Measurements from ENCODE around the gene CLSTN1.
"Not testable (repeated sequence)": the region's sequence is repeated elsewhere in the genome, so short reads cannot be mapped to it uniquely, and the experiment has no call there.

CLSTN1 gene

DNA sequence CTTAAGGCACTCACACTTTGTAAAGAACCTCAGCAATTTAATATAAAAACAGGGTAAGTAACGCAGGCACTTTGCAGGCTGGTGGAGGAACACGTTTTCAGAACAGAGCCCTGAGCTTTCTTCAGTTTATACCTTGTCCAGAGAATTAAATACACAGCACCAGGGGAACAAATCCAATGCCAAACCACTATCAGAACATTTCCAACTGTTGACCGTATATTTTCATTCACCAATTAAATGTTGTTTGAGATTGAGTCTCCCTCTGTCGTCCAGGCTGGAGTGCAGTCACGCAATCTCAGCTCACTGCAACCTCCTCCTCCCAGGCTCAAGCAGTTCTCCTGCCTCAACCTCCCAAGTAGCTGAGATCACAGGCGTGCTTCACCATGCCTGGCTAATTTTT lies 29.7 kb downstream of the CLSTN1 start:
- no peak for DNase-seq

DNA sequence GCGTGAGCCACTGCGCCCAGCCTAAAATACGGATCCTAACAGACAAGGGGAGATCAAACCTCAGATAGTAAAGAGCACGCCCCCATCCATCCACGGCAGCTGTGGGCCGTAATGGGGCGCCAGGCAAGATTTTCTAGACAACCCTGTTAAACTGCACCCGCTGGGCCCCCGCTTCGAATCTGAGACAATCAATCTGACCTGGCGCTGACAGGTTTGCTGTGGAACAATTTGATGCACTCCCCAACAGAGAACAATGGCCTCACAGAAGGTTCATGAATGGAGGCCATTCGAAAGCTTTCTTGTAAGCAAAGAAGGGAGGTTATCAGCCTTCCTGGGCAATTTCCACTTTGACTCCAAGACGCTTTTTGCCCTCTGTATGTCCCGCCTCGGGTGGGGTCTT lies 30.5 kb downstream of the CLSTN1 start:
- DNase-seq = no peak

DNA sequence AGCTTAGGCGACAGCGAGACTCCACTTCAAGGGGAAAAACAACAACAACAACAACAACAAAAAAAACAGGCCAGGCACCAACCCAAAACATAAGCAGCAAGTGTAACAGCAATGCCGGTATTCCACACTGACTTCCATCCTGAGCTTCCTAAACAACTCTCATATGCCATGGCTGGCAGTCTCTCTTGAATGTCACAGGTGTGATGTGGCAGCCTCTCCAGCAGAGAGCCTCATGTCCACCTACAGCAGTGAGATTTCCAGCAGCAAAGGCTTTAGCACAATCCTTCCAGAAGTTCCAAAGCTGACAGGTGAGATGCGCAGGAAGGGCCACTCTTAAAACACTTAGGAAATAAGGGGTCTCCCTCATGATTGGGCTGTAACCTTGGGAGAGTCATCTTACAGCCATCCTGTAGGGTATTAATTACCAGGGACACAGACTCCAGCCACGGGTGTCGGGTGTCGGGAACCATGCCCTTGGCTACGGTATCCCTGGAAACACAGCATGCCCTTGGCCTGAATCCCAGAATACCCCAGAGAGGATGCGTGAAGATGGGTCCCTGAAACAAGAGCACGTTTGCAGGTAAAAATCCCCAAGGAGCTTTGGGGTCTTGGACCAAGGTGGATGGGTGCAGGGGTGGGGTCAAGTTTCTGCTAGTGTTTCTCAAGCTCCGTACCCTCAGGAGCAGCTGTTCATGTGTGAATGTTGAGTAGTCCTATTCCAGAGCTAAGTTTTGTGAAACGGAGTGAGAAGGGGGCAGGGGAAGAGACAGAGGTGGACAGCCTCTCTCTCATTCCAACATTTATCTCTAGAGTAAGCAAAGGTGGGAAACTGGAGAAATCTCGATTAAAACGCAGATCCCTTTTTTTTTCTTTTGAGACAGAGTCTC lies 31.4 kb downstream of the CLSTN1 start:
- DNase-seq = no peak

DNA sequence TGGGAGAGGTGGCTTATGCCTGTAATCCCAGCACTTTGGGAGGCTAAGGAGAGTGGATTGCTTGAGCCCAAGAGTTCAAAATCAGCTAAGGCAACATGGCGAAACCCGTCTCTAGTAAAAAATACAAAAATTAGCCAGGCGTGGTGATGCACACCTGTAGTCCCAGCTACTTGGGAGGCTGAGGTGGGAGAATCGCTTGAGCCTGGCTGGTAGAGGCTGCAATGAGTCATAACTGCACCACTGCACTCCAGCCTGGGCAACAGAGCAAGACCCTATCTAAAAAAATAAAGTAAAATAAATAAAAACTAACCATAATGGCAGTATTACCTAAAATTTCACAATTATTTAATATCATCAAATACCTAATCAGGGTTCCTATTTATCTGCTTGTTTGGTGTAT lies 34.1 kb downstream of the CLSTN1 start:
- not testable (repeated sequence) for DNase-seq

DNA sequence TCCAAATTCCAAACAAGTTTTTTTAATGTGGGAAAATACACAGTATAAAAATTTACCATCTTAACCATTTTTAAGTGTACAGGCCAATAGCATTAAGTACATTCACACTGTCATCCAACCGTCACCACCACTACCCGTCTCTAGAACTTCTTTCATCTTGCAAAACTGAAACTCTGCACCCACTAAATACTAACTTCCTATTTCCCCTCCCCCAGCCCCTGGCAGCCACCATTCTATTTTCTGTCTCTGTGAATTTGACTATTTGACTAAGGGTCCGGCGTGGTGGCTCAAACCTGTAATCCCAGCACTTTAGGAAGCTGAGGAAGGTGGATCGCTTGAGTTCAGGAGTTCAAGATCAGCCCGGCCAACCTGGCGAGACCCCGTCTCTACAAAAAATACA lies 36.1 kb downstream of the CLSTN1 start:
- DNase-seq = peak; percentile 11

DNA sequence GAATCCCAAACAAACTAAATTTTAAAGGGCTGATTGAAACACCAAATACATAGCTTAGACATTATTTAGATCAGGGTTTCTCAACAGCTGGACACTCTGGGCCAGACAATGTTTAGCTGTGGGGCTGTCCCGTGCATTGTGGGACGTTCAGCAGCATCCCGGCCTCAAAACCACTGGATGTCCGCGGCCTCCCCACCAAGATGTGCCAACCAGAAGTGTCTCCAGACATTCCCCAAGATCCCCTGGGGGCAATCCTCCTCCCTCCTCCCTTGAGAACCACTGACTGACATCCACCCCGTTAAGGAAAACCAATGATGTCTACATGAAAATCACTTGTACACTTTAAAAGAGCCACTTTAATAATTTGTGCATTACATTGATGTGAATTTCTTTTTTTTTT lies 38.4 kb downstream of the CLSTN1 start:
- no peak for DNase-seq

DNA sequence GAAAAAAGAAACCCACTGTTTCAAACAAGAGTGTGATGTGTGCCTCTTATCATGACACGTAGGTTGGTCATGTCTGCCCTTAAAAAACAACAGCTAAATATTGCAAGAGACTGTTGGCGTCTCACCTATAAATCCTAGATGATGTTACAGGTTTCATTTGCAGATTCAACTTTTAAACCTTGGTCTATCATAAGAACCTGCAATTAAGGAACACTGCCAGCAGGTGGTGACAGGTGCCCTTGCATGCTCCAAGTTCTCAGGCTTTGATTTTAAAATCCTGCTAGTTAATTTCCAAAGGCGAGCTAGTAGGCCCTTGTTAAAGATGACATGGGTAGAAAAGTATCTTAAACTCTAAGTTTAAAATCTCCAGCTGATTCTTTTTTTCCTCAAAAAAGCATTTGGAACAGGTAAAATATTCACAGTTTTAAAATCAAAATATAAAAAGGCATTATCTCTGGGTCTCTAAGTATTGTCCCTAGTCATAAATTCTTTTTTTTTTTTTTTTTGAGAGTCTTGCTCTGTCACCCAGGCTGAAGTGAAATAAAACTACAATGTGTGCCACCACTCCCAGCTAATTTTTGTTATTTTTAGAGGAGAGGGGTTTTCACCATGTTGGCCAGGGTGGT lies 39.1 kb downstream of the CLSTN1 start:
- DNase-seq = peak; percentile 40

DNA sequence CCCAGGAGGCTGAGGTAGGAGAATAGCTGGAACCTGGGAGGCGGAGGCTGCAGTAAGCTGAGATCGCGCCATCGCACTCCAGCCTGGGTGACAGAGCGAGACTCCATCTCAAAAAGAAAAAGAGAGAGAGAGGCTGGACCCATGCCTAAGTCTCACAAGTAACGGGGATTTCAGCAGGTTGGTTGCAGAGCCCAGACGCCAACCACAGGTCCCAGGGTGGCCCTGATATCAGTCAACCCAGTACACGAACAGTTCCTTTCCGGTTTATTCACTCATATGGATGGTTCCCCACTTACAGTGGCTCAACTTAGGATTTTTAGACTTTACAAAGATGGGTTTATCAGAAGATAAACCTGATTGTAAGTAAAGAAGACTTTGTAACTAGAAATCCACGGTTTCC lies 40.9 kb downstream of the CLSTN1 start:
- DNase-seq = no peak

DNA sequence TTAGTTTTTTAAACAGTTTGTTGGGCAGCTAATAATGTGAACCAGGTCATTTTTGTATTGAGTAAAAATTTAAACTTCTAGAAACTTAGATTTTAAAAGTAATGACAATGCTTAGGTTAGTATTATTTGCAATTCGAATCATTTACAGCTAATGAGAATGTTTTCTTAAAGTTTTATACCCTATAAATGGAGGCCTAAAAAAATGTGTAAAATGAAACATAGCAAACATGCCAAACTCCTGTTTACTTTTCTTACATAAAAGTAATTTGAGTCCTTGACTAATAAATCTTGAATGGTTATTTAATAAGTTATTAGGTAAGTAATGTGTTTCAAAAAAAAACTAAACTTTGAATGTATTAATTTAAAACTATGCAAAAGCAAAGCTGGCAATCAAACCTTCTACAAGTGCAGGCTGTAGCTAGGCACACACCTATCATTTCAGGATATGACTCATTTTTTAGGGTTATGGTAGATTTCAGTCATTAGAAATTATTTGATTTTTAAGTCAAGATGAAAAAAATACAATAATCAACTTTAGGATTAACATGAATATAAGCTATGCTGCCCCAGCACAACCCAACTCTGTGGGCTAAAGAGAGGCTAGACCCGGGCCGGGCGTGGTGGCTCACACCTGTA lies 41.5 kb downstream of the CLSTN1 start:
- DNase-seq = no peak

DNA sequence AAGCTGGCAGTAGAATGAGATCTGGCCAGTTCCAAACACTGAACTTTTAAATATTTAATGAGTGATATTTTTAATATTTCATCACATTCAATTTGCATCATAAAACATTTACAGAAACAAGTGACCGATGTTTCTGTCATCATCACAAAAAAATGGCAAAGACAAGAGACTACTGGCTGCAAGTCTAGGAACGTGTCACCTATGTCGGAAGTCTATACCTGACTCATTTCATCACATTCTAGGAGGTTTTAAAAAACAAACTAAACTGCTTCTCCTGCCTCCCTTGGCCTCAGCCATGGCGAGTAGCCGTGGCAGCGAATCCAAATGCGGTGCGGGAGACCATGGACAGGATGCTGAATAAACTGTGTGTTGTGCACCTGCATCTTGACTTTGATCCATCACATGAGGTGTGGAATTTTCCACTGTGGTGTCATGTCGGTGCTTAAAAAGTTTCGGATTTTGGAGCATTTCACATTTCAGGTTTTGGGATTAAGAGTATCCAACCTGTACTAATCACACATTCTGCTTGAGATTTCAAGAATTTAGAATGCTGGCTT lies 43.1 kb downstream of the CLSTN1 start:
- DNase-seq = no peak

DNA sequence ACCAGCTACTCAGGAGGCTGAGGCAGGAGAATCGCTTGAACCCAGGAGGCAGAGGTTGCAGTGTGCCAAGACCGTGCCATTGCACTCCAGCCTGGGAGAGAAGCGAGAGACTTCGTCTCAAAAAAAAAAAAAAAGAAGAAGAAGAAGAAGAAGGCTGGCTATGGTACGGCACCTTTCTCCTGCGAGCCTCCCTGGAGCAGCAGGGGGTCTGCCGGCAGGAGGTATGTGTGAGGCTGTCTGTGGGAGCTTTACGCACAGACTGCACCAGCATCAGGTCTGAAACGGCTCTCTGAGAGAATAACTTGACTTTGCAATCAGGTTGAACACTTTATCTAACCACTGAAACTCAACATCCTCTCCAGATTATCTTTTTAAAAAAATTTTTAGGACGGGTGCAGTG lies 44.9 kb downstream of the CLSTN1 start:
- no peak for DNase-seq

DNA sequence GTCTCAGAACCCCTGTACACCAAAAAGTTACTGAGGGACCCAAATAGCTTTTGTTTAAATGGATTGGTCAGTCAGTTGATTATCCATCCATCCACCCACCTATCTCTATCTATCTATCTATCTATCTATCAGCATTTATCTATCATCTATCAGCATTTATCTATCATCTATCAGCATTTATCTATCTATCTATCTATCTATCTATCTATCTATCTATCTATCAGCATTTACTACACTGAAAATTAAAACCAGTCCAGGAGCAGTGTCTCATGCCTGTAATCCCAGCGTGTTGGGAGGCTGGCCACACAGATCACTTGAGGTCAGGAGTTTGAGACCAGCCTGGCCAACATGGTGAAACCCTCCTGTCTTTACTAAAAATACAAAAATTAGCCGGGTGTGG lies 47.1 kb downstream of the CLSTN1 start:
- DNase-seq = no peak

DNA sequence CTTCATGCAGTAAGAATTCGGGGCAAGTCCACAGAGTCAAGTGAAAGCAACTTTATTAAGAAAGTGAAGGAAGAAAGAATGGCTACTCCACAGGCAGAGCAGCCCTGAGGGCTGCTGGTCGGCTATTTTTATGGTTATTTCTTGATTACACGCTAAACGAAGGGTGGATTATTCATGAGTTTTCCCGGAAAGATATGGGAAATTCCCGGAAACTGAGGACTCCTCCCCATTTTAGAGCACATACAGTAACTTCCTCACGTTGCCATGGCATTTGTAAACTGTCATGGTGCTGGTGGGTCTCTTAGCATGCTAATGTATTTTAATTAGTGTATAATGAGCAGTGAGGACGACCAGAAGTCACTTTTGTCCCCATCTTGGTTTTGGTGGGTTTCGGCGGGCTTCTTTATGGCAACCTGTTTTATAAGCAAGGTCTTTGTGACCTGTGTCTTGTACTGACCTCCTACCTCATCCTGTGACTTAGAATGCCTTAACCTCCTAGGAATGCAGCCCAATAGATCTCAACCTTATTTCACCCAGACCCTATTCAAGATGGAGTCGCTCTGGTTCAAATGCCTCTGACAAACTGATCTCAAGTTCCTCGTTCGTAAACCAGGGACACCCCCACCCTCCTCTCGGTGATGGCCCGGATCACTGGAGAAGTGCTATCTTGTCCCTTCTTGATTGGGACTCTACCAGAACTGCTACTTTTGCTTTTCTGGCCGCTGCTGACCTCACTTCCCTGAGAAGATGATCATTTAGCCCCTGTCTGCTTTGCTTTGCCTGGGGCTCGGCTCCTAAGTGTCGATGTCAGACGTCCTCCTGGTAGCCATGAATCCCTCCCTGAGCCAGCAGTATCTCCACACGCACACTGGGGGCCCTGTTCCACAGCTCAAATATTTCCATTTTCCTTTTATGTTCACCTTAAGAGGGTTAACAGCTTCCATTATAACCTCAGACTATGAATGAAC lies 48.8 kb downstream of the CLSTN1 start:
- no peak for DNase-seq

DNA sequence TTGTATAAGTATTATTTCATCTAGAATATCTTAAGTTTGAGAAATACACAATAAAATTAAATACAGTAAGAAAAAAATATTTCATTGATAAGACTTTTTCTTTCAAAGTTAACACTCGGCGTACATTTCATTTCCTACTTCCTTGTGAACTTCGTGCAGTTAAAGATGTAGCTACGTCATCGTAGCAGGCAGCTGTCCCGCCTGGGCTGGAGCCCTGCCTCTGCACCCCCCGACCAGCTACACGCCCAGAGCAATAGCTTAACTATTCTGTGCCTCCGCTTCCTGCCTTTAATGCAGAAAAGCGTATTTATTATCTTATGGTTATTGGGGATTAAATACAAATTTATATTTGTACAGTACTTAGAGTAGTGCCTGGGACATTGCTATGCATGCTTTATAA lies 53.5 kb downstream of the CLSTN1 start:
- DNase-seq = no peak

DNA sequence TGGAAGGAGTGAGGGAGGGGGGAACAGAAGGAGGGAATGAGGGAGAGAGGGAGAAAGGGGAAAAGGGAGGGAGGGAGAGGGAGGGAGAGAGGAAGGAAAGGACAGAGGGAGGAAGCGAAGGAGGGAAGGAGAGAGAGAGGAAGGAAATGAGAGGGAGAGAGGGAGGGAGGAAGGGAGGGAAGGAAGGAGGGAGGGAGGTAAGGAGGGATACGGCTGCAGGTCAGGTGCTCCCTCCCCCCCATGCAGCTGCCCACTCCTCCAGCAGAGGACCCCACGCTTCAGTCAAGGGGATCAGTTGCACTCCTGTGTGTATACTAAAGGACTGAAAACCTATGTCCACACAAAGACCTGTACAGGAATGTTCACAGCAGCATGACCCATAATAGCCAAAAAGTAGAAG lies 54.8 kb downstream of the CLSTN1 start:
- DNase-seq = no peak

DNA sequence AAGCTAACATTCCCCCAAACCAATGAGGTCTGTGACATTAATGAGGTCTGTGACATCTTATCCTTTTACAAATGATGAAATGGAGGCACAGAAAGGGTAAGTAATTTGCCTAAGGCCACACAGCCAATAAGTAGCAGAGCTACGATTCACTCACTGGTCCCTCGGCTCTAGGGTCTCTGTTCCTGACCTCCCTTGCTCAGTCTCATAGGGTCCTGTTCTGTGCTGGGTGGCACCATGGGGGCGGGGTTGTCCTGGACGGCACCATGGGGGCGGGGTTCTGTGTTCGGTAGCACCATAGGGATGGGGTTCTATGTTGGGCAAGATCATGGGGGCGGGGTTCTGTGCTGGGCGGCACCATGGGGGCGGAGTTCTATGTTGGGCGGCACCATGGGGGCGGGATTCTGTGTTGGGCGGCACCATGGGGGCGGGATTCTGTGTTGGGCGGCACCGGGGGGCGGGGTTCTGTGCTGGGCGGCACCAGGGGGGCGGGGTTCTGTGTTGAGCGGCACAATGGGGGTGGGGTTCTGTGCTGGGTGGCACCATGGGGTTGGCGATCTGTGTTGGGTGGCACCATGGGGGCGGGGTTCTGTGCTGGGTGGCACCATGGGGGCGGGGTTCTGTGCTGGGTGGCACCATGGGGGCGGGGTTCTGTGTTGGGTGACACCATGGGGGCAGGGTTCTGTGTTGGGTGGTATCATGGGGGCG lies 55.6 kb downstream of the CLSTN1 start:
- DNase-seq = no peak

DNA sequence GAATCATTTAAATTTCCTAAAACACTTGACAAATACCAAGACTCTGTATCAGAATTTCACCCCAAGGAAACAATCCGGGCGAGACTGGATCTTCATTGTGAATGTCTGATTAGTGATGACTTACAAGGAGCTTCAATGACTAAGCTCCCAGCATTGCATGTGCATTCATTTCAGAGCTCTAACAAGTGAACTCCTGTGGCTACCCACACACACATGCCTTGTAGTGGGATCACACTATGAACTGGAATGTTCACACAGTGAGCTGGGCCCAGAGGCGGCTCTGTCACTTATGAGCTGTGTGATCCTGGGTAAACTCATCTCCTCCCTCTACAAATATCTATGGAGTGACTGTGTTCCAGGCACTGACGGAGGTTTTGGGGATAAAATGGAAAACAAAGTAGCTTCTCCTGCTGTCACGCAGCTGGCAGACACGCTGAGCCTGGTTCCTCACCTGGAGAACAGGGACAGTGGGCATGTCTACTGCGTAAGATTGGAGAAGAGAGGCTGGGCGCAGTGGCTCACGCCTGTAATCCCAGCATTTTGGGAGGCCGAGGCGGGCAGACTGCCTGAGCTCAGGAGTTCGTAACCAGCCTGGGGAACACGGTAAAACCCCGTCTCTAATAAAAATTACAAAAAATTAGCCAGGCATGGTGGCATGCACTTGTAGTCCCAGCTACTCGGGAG lies 56.9 kb downstream of the CLSTN1 start:
- DNase-seq = no peak

DNA sequence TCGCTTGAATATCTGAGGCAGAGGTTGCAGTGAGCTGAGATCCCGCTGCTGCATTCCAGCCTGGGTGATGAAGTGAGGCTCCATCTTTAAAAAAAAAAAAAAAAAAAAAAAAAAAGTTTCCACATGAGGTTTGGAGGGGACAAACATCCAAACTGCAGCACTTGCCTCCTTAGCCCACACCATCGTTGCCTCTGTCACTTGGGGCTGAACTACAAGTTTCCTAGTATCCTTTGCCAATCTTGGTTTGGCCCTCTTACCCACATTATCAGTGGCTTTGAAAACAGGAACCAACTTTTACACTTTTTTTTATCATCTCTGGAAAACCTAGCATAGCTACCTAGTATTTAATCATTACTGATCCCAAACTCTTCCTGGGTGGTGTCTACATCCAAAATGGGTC lies 59.2 kb downstream of the CLSTN1 start:
- no peak for DNase-seq

DNA sequence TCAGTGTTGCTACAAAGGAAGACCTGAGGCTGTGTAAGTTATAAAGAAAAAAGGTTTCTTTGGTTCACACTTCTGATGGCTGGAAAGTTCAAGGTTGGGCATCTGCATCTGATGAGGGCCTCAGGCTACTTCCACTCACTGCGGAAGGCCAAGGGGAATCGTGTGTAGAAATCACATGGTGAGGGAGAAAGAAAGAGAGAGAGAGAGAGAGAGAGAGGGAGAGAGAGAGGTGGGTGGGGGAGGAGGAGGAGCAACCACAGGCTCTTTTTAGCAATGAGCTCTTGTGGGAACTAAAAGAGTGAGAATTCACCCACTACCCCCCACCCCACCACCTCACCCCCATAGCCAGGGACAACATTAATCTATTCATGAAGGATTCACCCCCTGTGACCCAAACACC lies 59.9 kb downstream of the CLSTN1 start:
- DNase-seq = no peak

DNA sequence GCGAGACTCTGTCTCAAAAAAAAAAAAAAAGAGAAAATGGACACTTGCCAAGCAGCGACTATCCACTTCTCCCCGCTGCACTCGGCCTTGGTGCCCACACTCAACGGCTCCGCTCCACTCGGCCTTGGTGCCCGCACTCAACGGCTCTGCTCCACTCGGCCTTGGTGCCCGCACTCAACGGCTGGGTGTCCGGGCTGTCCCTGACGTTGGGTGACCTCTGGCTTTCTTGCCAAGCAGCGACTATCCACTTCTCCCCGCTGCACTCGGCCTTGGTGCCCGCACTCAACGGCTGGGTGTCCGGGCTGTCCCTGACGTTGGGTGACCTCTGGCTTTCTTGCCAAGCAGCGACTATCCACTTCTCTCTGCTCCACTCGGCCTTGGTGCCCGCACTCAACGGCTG lies 61.3 kb downstream of the CLSTN1 start:
- not testable (repeated sequence) for DNase-seq

DNA sequence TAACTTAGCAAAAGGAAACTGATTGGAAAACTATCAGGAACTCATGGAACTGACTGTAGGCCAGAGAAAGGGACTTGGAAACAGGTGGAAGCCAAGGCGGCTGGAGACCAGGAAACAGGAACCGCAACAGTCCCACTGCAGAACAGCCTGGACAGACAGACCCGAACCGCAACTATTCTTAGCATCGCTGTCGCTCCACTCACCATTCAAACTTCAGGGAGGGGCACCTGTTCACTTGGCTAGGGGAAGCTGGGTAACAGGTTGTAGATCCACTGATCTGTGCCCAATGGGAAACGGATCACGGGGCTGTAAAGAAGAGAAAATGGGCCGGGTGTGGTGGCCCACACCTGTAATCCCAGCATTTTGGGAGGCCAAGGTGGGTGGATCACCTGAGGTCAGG lies 61.9 kb downstream of the CLSTN1 start:
- DNase-seq = no peak
